Transverse colon (tissue), 3 donors: ENCODE results near the gene THOC7.

ENCODE experiments used
- CTCF ChIP-seq, 5 experiments: fragments of 200-600 bp in 3 of 5; fragments of 450-650 bp in 2 of 5; sonication (generic) in 3 of 5; IDR thresholded peaks; 1 replicate in 2 of 5; 2 replicates in 3 of 5; pipeline ENCODE4 v1.5.1; 2016 to 2017; ENCODE audit warnings: antibody characterized with exemption in 5 of 5, inconsistent platforms in 3 of 5, mild to moderate bottlenecking in 2 of 5, moderate library complexity in 1 of 5
- EP300 ChIP-seq: sonication (generic); formaldehyde crosslinking; IDR thresholded peaks from one replicate; pipeline ENCODE4 v1.6.1; 2017; ENCODE audit warnings: antibody characterized with exemption, low read depth
- POLR2A ChIP-seq: fragments of 450-650 bp; IDR thresholded peaks from one replicate; pipeline ENCODE4 v1.6.1; 2016; ENCODE audit warnings: antibody characterized with exemption, mild to moderate bottlenecking, moderate library complexity

- no peak for TF ChIP-seq CTCF (IDR thresholded peaks at IDR 0.05)
- no peak for TF ChIP-seq EP300
- TF ChIP-seq POLR2A: no peak
Measured at GRCh38 chr3:63798544-63798943, 65.1 kb downstream of the THOC7 start.
